ENCODE measurements around the gene ZIC4.

DNA sequence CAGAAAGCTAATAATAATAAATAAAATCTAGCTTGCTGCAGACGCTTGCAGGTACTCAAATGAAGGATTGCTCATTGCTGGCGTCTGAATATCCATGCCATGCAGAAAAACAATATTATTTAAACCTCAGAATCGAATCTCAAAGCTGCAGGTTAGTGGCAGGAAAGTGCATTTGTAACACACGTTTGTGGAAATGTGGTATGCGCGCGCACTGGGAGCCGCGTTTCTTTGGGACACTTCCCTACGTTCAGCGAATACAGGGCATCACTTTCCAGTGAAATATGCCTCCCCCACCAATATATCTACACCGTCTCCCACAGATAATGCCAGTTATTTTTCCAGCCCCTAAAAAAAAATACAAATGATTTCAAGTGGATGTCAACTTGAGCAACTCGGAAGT lies 37.1 kb downstream of the ZIC4 start:
- TF ChIP-seq POLR2A (IDR thresholded peaks at IDR 0.05; ENCODE audit: low read length), result no peak
- no peak for TF ChIP-seq GATA1 (IDR thresholded peaks at IDR 0.05; ENCODE audit: low read depth, low read length)
